Panc1 (cell line): ENCODE data around the gene PNMA1.

ENCODE experiments used
- CTCF ChIP-seq: fragments of 450-650 bp; IDR thresholded peaks from 2 replicates; pipeline ENCODE4 v1.5.1; 2017; ENCODE audit warnings: mild to moderate bottlenecking
- POLR2AphosphoS5 ChIP-seq: IDR thresholded peaks from 2 replicates; pipeline ENCODE4 v1.6.1; 2012; ENCODE audit warnings: mild to moderate bottlenecking, low read depth, low read length, moderate library complexity
- TCF7L2 ChIP-seq: IDR thresholded peaks from 2 replicates; pipeline ENCODE4 v1.6.1; 2011; ENCODE audit warnings: mild to moderate bottlenecking, low read depth, low read length, inconsistent platforms

- TF ChIP-seq CTCF: no peak
- TF ChIP-seq POLR2AphosphoS5: no peak
- TF ChIP-seq TCF7L2: no peak
These were observed 47.6 kb downstream of the PNMA1 start for GRCh38 chr14:73666583-73666982.
